Neural progenitor cell (in vitro differentiated cells): Measurements from ENCODE around the gene STAMBPL1. TPM values are rescaled to one million over a fixed set of nuclear protein-coding genes. Genes with fewer than 3 reads are reported as not detected.

Experiments
- DNase-seq: peaks from one replicate; pipeline ENCODE4 v3.0.0-alpha.2; 2016; ENCODE audit warnings: low spot score
- H2AFZ ChIP-seq: fragments of 200-600 bp; sonication (generic); replicated peaks from 2 replicates; pipeline ENCODE4 v1.6.1; 2016; ENCODE audit warnings: antibody characterized with exemption
- H3F3A ChIP-seq: fragments of 200-600 bp; sonication (generic); 2 replicates; pipeline ENCODE4 v1.6.1; 2016; ENCODE audit warnings: antibody characterized with exemption, low read depth
- H3K27ac ChIP-seq: fragments of 200-600 bp; sonication (generic); 2 replicates; pipeline ENCODE4 v1.5.1; 2016; ENCODE audit warnings: mild to moderate bottlenecking
- H3K27me3 ChIP-seq: fragments of 200-600 bp; sonication (generic); 2 replicates; pipeline ENCODE4 v1.6.1; 2016; ENCODE audit warnings: mild to moderate bottlenecking, moderate library complexity
- H3K36me3 ChIP-seq: fragments of 200-600 bp; sonication (generic); 2 replicates; pipeline ENCODE4 v1.5.1; 2016
- H3K4me1 ChIP-seq: fragments of 200-600 bp; sonication (generic); 2 replicates; pipeline ENCODE4 v1.6.1; 2016; ENCODE audit warnings: mixed run types
- H3K4me2 ChIP-seq: fragments of 200-600 bp; sonication (generic); 2 replicates; pipeline ENCODE4 v1.6.1; 2016
- H3K4me3 ChIP-seq: fragments of 200-600 bp; sonication (generic); 2 replicates; pipeline ENCODE4 v1.5.1; 2016
- H3K79me2 ChIP-seq: fragments of 200-600 bp; sonication (generic); 2 replicates; pipeline ENCODE4 v1.6.1; 2016; ENCODE audit warnings: low read depth
- H3K9ac ChIP-seq: fragments of 200-600 bp; sonication (generic); 2 replicates; pipeline ENCODE4 v1.6.1; 2016
- H3K9me3 ChIP-seq: fragments of 200-600 bp; sonication (generic); 2 replicates; pipeline ENCODE4 v1.5.1; 2016; ENCODE audit warnings: low read depth
- H4K20me1 ChIP-seq: fragments of 200-600 bp; sonication (generic); 2 replicates; pipeline ENCODE4 v1.6.1; 2016; ENCODE audit warnings: low read depth
- H3K27ac Mint-ChIP-seq: 3 replicates; pipeline ENCODE4 v1.8.0; 2021; ENCODE audit warnings: mixed read lengths
- H3K27me3 Mint-ChIP-seq: 2 replicates; pipeline ENCODE4 v1.8.0; 2022; ENCODE audit warnings: low read depth, mild to moderate bottlenecking, inconsistent platforms, moderate library complexity, mixed read lengths; ENCODE audit not compliant: insufficient read depth
- H3K36me3 Mint-ChIP-seq: 3 replicates; pipeline ENCODE4 v1.8.0; 2021; ENCODE audit warnings: mixed read lengths
- H3K4me1 Mint-ChIP-seq: 3 replicates; pipeline ENCODE4 v1.8.0; 2021; ENCODE audit warnings: mixed read lengths
- H3K4me3 Mint-ChIP-seq: 3 replicates; pipeline ENCODE4 v1.8.0; 2021; ENCODE audit warnings: mild to moderate bottlenecking, moderate library complexity, mixed read lengths
- H3K9me3 Mint-ChIP-seq: 3 replicates; pipeline ENCODE4 v1.8.0; 2020; ENCODE audit warnings: mixed read lengths
- CTCF ChIP-seq: fragments of 200-600 bp; sonication (generic); IDR thresholded peaks from 2 replicates; pipeline ENCODE4 v1.5.1; 2017; ENCODE audit warnings: antibody characterized with exemption, mild to moderate bottlenecking
- EZH2 ChIP-seq: fragments of 200-600 bp; sonication (generic); IDR thresholded peaks from 2 replicates; pipeline ENCODE4 v1.6.1; 2017; ENCODE audit warnings: antibody characterized with exemption, mild to moderate bottlenecking, moderate library complexity
- EZH2phosphoT487 ChIP-seq: fragments of 200-600 bp; sonication (generic); IDR thresholded peaks from 2 replicates; pipeline ENCODE4 v1.6.1; 2017; ENCODE audit warnings: antibody characterized with exemption
- total RNA-seq: library from RNA; depleted of rRNA; stranded (reverse); fragments of >200 nt; gene quantifications from 2 replicates; pipeline ENCODE4 v1.2.3, GENCODE V29; 2015; ENCODE audit warnings: low replicate concordance

Gene STAMBPL1
- total RNA-seq, 1 donor from 2014 or later: 1.9 TPM

DNA sequence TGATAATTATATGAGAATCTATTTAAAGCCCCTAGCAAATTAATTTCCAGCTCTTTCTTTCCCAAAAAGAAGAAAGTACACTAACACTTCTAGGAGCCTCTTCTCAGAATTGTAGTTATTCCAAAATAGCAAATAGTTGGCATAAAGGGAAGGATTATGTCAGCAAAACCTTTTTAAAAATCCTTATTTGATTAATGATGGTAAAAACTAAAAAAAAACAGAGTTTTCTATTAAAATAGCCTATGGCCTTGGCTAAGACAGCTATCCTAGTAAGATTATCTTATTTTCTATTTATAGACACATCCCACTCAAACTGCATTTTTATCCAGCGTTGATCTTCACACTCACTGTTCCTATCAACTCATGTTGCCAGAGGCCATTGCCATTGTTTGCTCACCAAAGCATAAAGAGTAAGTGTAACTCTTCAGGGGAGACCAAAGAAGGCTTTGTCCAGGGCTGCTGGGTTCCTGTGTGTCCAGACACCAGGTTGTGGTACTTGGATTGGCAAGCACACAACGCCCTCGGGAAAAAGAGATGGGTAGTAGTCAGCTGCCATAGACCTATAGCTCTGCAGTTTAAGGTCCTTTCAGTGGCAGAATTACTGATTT is 41.0 kb downstream of the STAMBPL1 start:
- Mint-ChIP-seq H3K4me1 (peaks cover 2% of the 10 kb centered on the region), H3K4me3 (no peak overlapping the region), H3K27ac (no peak overlapping the region), H3K9me3 (no peaks in the 10 kb centered on the region), H3K36me3 (no peaks in the 10 kb centered on the region), H3K27me3 (peaks cover 2% of the 10 kb centered on the region)
- Histone ChIP-seq H4K20me1 (no peaks in the 10 kb centered on the region), H3K79me2 (no peaks in the 10 kb centered on the region), H3K9me3 (no peaks in the 10 kb centered on the region), H3K4me1 (no peaks in the 10 kb centered on the region), H3K9ac (no peak overlapping the region), H2AFZ (no peak overlapping the region), H3K27me3 (no peaks in the 10 kb centered on the region), H3K36me3 (no peaks in the 10 kb centered on the region), H3F3A (no peaks in the 10 kb centered on the region), H3K4me2 (no peak overlapping the region), H3K4me3 (no peak overlapping the region), H3K27ac (no peak overlapping the region)
- TF ChIP-seq EZH2phosphoT487 (no peak), CTCF (no peak), EZH2 (no peak)
- DNase-seq: no peak

- no peaks in the 10 kb centered on the region for H3K27me3 ChIP-seq
- H3K4me3 ChIP-seq: no peak overlapping the region
- no peaks in the 10 kb centered on the region for H3K36me3 ChIP-seq
- H3K27ac Mint-ChIP-seq: no peak overlapping the region
- DNase-seq: no peak
- no peaks in the 10 kb centered on the region for H3K9me3 Mint-ChIP-seq
- H3K27me3 Mint-ChIP-seq: peaks cover 2% of the 10 kb centered on the region
- no peak for TF ChIP-seq EZH2phosphoT487
- TF ChIP-seq CTCF: no peak
- TF ChIP-seq EZH2: no peak
- no peaks in the 10 kb centered on the region for H3K9me3 ChIP-seq
- H3K4me3 Mint-ChIP-seq: no peak overlapping the region
- no peaks in the 10 kb centered on the region for H3K36me3 Mint-ChIP-seq
- no peak overlapping the region for H3K27ac ChIP-seq
- no peaks in the 10 kb centered on the region for H3K4me1 ChIP-seq
- no peaks in the 10 kb centered on the region for H4K20me1 ChIP-seq
- H3F3A ChIP-seq: no peaks in the 10 kb centered on the region
- peaks cover 2% of the 10 kb centered on the region for H3K4me1 Mint-ChIP-seq
- no peak overlapping the region for H3K4me2 ChIP-seq
- H3K9ac ChIP-seq: no peak overlapping the region
- no peaks in the 10 kb centered on the region for H3K79me2 ChIP-seq
- H2AFZ ChIP-seq: no peak overlapping the region
These were observed 42.0 kb downstream of the STAMBPL1 start for GRCh38 chr10:88922041-88922440.

GRCh38 chr10:88923520-88923919 is 43.5 kb downstream of the STAMBPL1 start:
- no peaks in the 10 kb centered on the region for H3F3A ChIP-seq
- Mint-ChIP-seq H3K36me3 (no peaks in the 10 kb centered on the region), H3K9me3 (no peaks in the 10 kb centered on the region), H3K4me1 (peaks cover 2% of the 10 kb centered on the region), H3K27me3 (no peaks in the 10 kb centered on the region), H3K27ac (no peak overlapping the region), H3K4me3 (no peak overlapping the region)
- no peak for DNase-seq
- no peak for TF ChIP-seq CTCF
- no peak overlapping the region for H3K9ac ChIP-seq
- H3K4me3 ChIP-seq: no peak overlapping the region
- H3K4me2 ChIP-seq: no peak overlapping the region
- no peaks in the 10 kb centered on the region for H3K4me1 ChIP-seq
- no peaks in the 10 kb centered on the region for H3K27me3 ChIP-seq
- H3K27ac ChIP-seq: no peak overlapping the region
- no peaks in the 10 kb centered on the region for H3K79me2 ChIP-seq
- no peak overlapping the region for H2AFZ ChIP-seq
- no peaks in the 10 kb centered on the region for H4K20me1 ChIP-seq
- no peaks in the 10 kb centered on the region for H3K36me3 ChIP-seq
- H3K9me3 ChIP-seq: no peaks in the 10 kb centered on the region
